ENCODE data around the gene CD68.

The CD68 gene

GRCh38 chr17:7575481-7575883 lies 4.0 kb upstream of the CD68 start:
- no peak for TF ChIP-seq CTCF (IDR thresholded peaks at IDR 0.05; ENCODE audit: unreplicated experiment in 3 of 3)
- Mint-ChIP-seq H3K4me1 (peaks cover 65% of the 10 kb centered on the region), H3K27me3 (ENCODE audit: low read depth) (no peaks in the 10 kb centered on the region), H3K27ac (no peak overlapping the region), H3K36me3 (ENCODE audit: low read depth) (peaks cover 86% of the 10 kb centered on the region), H3K9me3 (peaks cover 2% of the 10 kb centered on the region), H3K4me3 (peak overlapping the region; percentile 94 to 99 (median 97))

GRCh38 chr17:7575959-7576358 lies 3.5 kb upstream of the CD68 start:
- Mint-ChIP-seq H3K27me3 (ENCODE audit: low read depth) (no peaks in the 10 kb centered on the region), H3K4me1 (peaks cover 69% of the 10 kb centered on the region), H3K4me3 (peak overlapping the region; percentile 62 to 99 (median 97)), H3K36me3 (ENCODE audit: low read depth) (peaks cover 82% of the 10 kb centered on the region), H3K9me3 (peaks cover 2% of the 10 kb centered on the region), H3K27ac (no peak overlapping the region)
- TF ChIP-seq CTCF (IDR thresholded peaks at IDR 0.05; ENCODE audit: unreplicated experiment in 3 of 3): no peak

GRCh38 chr17:7576432-7576937 lies 3.0 kb upstream of the CD68 start:
- H3K4me3 Mint-ChIP-seq: peak overlapping the region; percentile 63 to 75 (median 74)
- H3K4me1 Mint-ChIP-seq: peaks cover 69% of the 10 kb centered on the region
- peaks cover 2% of the 10 kb centered on the region for H3K9me3 Mint-ChIP-seq
- peak overlapping the region; percentile 51 to 80 (median 52) for H3K27ac Mint-ChIP-seq
- no peaks in the 10 kb centered on the region for H3K27me3 Mint-ChIP-seq (ENCODE audit: low read depth)
- no peak for TF ChIP-seq CTCF (IDR thresholded peaks at IDR 0.05; ENCODE audit: unreplicated experiment in 3 of 3)
- H3K36me3 Mint-ChIP-seq (ENCODE audit: low read depth): peaks cover 80% of the 10 kb centered on the region

GRCh38 chr17:7577327-7578199 lies 1.9 kb upstream of the CD68 start:
- H3K4me1 Mint-ChIP-seq: peaks cover 67% of the 10 kb centered on the region
- peak overlapping the region; percentile 34 to 75 (median 74) for H3K4me3 Mint-ChIP-seq
- no peak for TF ChIP-seq CTCF (IDR thresholded peaks at IDR 0.05; ENCODE audit: unreplicated experiment in 3 of 3)
- H3K36me3 Mint-ChIP-seq (ENCODE audit: low read depth): peaks cover 75% of the 10 kb centered on the region
- peak overlapping the region; percentile 51 to 80 (median 52) for H3K27ac Mint-ChIP-seq
- peaks cover 2% of the 10 kb centered on the region for H3K9me3 Mint-ChIP-seq
- peaks cover 4% of the 10 kb centered on the region for H3K27me3 Mint-ChIP-seq (ENCODE audit: low read depth)

GRCh38 chr17:7579834-7580603 lies 581 bp downstream of the CD68 start:
- H3K27me3 Mint-ChIP-seq (ENCODE audit: low read depth): peaks cover 4% of the 10 kb centered on the region
- peaks cover 60% of the 10 kb centered on the region for H3K36me3 Mint-ChIP-seq (ENCODE audit: low read depth)
- no peaks in the 10 kb centered on the region for H3K9me3 Mint-ChIP-seq
- peaks cover 70% of the 10 kb centered on the region for H3K4me1 Mint-ChIP-seq
- peak overlapping the region; percentile 8 to 47 (median 37) for H3K4me3 Mint-ChIP-seq
- peak overlapping the region; percentile 93 to 97 (median 95) for H3K27ac Mint-ChIP-seq
- no peak for TF ChIP-seq CTCF (IDR thresholded peaks at IDR 0.05; ENCODE audit: unreplicated experiment in 3 of 3)
